Measurements from ENCODE around the gene TEX9. TPM values are rescaled to one million over a fixed set of nuclear protein-coding genes. Genes with fewer than 3 reads are reported as not detected.
A peak's percentile ranks its signal among the peaks of the same experiment; 100 is the strongest.

Gene TEX9
- total RNA-seq, 1 donor from 2014 or later, result 2.6 TPM

DNA sequence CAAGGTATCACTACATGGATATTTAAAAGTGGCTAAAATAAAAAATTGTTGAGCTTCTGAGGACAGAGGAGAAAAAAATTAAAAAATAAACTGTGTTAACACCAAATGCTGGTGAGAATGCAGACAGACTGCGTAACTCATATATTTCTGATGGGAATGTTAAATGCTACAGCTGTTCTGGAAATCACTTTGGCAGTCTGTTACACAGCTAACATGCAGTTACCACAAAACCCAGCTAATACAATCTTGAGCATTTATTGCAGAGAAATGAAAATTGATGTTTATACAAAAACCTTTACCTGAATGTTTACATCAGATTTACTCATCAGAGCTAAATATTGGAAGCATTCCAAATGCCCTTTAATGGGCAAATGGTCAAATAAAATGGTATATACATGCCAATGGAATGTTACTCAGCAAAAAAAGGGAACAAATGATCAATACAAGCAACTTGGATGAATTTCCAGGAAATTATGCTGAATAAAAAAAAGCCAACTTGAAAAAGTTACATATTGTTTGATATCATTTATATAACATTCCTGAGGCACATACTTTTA lies 75.1 kb downstream of the TEX9 start:
- no peak for DNase-seq (ENCODE audit: extremely low read depth, low read depth, low spot score)

GRCh38 chr15:56442354-56442753 lies 77.1 kb downstream of the TEX9 start:
- DNase-seq (ENCODE audit: extremely low read depth, low read depth, low spot score), result no peak

GRCh38 chr15:56445746-56446145 lies 80.5 kb downstream of the TEX9 start:
- DNase-seq (ENCODE audit: extremely low read depth, low read depth, low spot score), result no peak

GRCh38 chr15:56454836-56455235 lies 89.6 kb downstream of the TEX9 start:
- peak; percentile 33 for DNase-seq (ENCODE audit: extremely low read depth, low read depth, low spot score)

- no peak for DNase-seq (ENCODE audit: extremely low read depth, low read depth, low spot score)
These were observed 91.0 kb downstream of the TEX9 start for GRCh38 chr15:56456229-56456628.

- no peak for DNase-seq (ENCODE audit: extremely low read depth, low read depth, low spot score)
These were observed 93.9 kb downstream of the TEX9 start for GRCh38 chr15:56459096-56459495.

- no peak for DNase-seq (ENCODE audit: extremely low read depth, low read depth, low spot score)
These were observed 94.8 kb downstream of the TEX9 start for GRCh38 chr15:56460071-56460470.

- DNase-seq (ENCODE audit: extremely low read depth, low read depth, low spot score), result no peak
These were observed 95.7 kb downstream of the TEX9 start for GRCh38 chr15:56460947-56461346.

DNA sequence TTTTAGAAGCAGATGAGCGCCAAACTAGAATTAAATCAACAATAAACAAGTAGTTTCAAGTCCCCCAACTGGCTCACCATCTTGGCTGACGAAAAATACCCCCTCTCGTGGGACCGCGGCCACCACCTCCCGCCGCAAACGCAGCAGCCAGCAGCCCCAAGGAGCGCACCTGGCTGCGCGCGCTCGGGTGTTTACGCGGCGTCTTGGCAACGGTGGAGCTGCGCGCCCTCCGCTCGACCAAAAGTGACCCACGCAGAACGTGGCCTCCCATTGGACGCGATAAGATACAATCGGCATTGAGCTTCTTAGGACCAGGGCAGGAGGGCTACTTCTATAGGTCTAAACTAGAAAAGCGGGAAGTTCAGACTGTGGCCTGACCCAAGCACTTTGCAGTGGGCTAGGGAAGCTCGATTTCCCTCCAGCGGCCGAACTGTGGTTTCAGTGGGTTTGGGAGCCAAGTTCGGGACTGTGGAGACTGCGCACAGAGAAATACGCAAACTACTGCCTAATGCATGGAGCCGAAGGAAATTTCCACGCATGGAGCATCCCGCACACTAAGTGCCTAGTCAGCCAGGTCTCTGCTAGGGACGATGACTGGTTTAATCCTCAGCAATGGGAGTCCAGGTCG lies 99.8 kb downstream of the TEX9 start, which contains the start of gene MNS1:
MNS1 (minus strand) TSS at position 245 of the 628 bp plus-strand sequence; CDS start at position 80, 165 bp downstream.
- peak; percentile 88 for DNase-seq (ENCODE audit: extremely low read depth, low read depth, low spot score)

DNA sequence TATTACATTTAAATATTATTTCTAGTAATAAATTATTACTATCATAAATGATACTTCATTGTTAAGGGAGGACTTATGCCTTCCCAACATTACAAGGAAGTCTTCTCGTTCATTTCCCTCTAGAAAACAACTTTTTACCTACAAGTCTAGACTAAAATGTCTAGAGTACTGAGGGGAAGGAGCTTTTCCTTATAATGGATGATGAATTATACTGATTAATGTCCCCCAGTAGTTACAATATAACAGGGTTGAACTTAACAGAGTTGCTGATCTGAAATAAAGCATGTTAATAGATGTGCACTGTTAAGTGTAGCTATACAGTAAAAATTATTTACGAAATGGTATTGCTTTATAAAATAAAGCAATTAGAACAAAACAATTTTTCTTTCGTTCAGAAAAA lies 102.4 kb downstream of the TEX9 start:
- DNase-seq (ENCODE audit: extremely low read depth, low read depth, low spot score), result no peak

DNA sequence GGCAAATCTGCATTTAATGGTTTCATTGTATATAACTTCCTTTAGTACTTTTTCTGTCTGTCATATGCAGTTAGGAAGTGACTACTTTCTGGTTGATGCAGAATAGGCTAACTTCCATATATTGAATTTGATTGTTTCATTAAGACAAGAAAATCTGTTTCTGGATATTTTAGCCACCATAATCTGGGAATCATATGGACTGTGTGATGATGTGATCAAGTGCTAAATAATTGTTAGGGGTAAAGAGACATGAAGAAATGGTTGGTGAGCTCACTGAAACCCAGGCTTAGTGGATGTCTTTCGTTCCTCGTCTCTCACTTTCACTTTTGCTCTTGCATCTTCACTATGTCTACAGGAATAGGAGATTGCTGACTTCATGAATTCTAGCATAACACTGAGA lies 103.2 kb downstream of the TEX9 start:
- DNase-seq (ENCODE audit: extremely low read depth, low read depth, low spot score), result no peak

- no peak for DNase-seq (ENCODE audit: extremely low read depth, low read depth, low spot score)
These were observed 104.3 kb downstream of the TEX9 start for GRCh38 chr15:56469483-56469882.

DNA sequence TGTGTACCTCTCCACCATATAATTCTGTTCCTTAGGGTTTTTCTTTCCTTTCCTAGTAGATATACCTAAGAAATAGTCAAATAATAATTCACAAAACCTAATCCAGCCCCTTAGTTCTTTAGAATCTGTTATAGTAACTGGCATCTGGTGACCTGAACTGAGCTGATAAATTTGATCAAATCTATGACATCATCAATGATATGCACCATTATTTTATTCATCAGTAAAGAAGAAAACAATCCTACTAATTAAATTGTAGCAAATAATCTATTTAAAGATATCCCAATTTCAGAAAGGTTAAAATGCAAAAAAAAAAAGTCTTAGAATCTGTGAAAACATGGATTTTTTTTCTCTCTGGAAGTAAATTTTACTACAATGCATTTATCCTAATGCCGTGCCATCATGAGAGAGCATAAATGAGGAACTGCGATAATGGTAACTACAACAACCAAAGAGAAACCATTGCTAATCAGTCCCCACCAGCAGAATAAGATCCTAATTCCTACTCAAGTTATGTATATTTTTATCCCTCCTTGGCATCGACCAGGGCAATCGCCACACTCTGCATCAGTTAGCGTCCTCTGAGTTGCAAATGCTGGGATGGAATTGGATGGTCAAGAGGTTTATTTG lies 106.3 kb downstream of the TEX9 start:
- DNase-seq (ENCODE audit: extremely low read depth, low read depth, low spot score), result no peak

GRCh38 chr15:56472278-56472677 lies 107.1 kb downstream of the TEX9 start:
- DNase-seq (ENCODE audit: extremely low read depth, low read depth, low spot score), result no peak

DNA sequence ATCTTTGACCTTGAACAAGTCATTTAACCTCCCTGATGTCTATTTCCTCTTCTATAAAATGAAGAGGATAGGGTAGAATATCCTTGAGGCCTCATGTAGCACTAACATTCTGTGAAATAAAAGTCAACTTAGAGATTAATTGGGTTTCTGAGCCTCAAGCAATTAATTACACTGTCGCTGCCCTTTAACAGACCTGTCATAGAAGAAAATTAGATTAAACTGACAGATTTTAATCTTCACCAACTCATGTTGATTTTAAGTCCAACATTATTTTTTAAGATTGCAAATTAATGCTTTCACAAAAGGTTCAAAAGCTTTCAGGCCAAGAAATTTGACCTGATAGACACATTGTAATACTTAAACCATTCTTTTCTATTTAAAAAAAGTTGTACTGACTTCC lies 107.8 kb downstream of the TEX9 start:
- no peak for DNase-seq (ENCODE audit: extremely low read depth, low read depth, low spot score)

DNA sequence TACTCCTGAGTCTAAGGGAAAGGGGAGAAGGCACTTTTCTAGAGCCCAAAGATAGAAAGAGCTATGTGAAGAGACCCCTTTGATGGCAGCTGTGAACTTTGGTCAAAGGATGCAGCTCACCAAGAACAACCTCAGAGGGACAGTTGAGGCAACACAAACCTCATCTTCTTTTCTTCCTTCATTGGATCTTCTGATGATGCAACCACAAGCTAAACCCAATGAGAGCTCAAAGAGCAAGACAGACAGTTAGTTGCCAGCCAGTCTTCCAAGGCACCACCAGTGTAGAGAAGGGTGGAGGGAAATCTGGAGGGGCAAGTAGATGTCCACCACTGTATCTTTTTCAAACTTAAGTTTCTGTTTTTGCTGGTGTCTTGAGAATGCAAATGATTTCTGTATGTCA lies 110.1 kb downstream of the TEX9 start:
- no peak for DNase-seq (ENCODE audit: extremely low read depth, low read depth, low spot score)

Other genes starting within 250 kb of the TEX9 start
- 14.7 and 21.5 TPM in 2 replicates for gene RFX7, start 121.5 kb upstream of the TEX9 start, total RNA-seq
- 0.53 and 2.2 TPM in 2 replicates for gene MNS1, start 99.7 kb downstream of the TEX9 start, total RNA-seq